RWPE2 (cell line): ENCODE data around the gene AUH.

ENCODE experiments used
- ATAC-seq: fragments of 200-7000 bp; cut with Tn5 transposase; 3 replicates; pipeline ENCODE4 v1.9.1; 2021; ENCODE audit warnings: low read depth
- DNase-seq: peaks from one replicate; pipeline ENCODE4 v3.0.0-alpha.2; 2020; ENCODE audit warnings: low spot score
- H3K27ac ChIP-seq: fragments of 450-650 bp; 2 replicates; pipeline ENCODE4 v1.5.1; 2017; ENCODE audit warnings: mild to moderate bottlenecking; ENCODE audit not compliant: poor library complexity, severe bottlenecking
- H3K27me3 ChIP-seq: fragments of 250-450 bp; sonication (Bioruptor Pico); 2 replicates; pipeline ENCODE4 v1.5.1; 2021; ENCODE audit warnings: mild to moderate bottlenecking, moderate library complexity; ENCODE audit not compliant: insufficient read depth, poor library complexity, severe bottlenecking
- H3K36me3 ChIP-seq: fragments of 250-450 bp; sonication (Bioruptor Pico); 2 replicates; pipeline ENCODE4 v1.5.1; 2020; ENCODE audit warnings: low read depth, mild to moderate bottlenecking, moderate library complexity
- H3K4me1 ChIP-seq: fragments of 250-450 bp; sonication (Bioruptor Pico); 2 replicates; pipeline ENCODE4 v1.5.1; 2021; ENCODE audit warnings: mild to moderate bottlenecking, moderate library complexity; ENCODE audit not compliant: insufficient read depth, poor library complexity, severe bottlenecking
- H3K4me3 ChIP-seq: fragments of 250-450 bp; sonication (Bioruptor Pico); 2 replicates; pipeline ENCODE4 v1.5.1; 2021; ENCODE audit warnings: mild to moderate bottlenecking, moderate library complexity; ENCODE audit not compliant: severe bottlenecking
- H3K9me3 ChIP-seq: fragments of 250-450 bp; sonication (Bioruptor Pico); 2 replicates; pipeline ENCODE4 v1.5.1; 2021; ENCODE audit warnings: mild to moderate bottlenecking, moderate library complexity; ENCODE audit not compliant: severe bottlenecking
- CTCF ChIP-seq: fragments of 450-650 bp; IDR thresholded peaks from one replicate; pipeline ENCODE4 v1.5.1; 2017; ENCODE audit warnings: mild to moderate bottlenecking, moderate library complexity; ENCODE audit not compliant: poor library complexity, severe bottlenecking

The AUH gene

GRCh38 chr9:91360551-91361290, 997 bp downstream of the AUH start:
- peak; percentile 26; the same call in 1 of the 3 replicates for ATAC-seq
- H3K36me3 ChIP-seq: 0 out of 2 replicates have a peak, but pooled peaks cover 11% of the 10 kb centered on the region
- peak overlapping the region; percentile 76 for H3K4me3 ChIP-seq
- no peaks in the 10 kb centered on the region for H3K9me3 ChIP-seq
- peaks cover 10% of the 10 kb centered on the region for H3K4me1 ChIP-seq
- no peaks in the 10 kb centered on the region for H3K27me3 ChIP-seq
- DNase-seq: no peak
- TF ChIP-seq CTCF: no peak
- H3K27ac ChIP-seq: peak overlapping the region; percentile 27

GRCh38 chr9:91359734-91360470, 1.8 kb downstream of the AUH start:
- no peak for ATAC-seq
- H3K4me3 ChIP-seq: no peak overlapping the region
- H3K27me3 ChIP-seq: no peaks in the 10 kb centered on the region
- H3K36me3 ChIP-seq: peaks cover 18% of the 10 kb centered on the region; the same call in 1 of the 2 replicates
- DNase-seq: no peak
- no peaks in the 10 kb centered on the region for H3K9me3 ChIP-seq
- H3K4me1 ChIP-seq: peaks cover 10% of the 10 kb centered on the region
- TF ChIP-seq CTCF: no peak
- no peak overlapping the region for H3K27ac ChIP-seq

- H3K27ac ChIP-seq: no peak overlapping the region
- DNase-seq: no peak
These were observed 2.6 kb downstream of the AUH start for GRCh38 chr9:91359083-91359482.

GRCh38 chr9:91354881-91355280, 6.8 kb downstream of the AUH start:
- Histone ChIP-seq H3K4me1 (peaks cover 3% of the 10 kb centered on the region), H3K4me3 (no peak overlapping the region), H3K27ac (no peak overlapping the region), H3K9me3 (no peaks in the 10 kb centered on the region), H3K36me3 (peaks cover 26% of the 10 kb centered on the region), H3K27me3 (no peaks in the 10 kb centered on the region)
- TF ChIP-seq CTCF: no peak
- DNase-seq (no peak), ATAC-seq (no peak)

More at GRCh38 chr9:91359083-91359482, 2.6 kb downstream of the AUH start:
- no peaks in the 10 kb centered on the region for H3K9me3 ChIP-seq
- no peaks in the 10 kb centered on the region for H3K27me3 ChIP-seq
- H3K36me3 ChIP-seq: peaks cover 26% of the 10 kb centered on the region
- no peak for TF ChIP-seq CTCF
- H3K4me3 ChIP-seq: no peak overlapping the region
- ATAC-seq: no peak
- H3K4me1 ChIP-seq: peaks cover 10% of the 10 kb centered on the region
